GM19239 (cell line): ENCODE results near the gene HRNR.

ENCODE experiments used
- DNase-seq: peaks from one replicate; pipeline ENCODE4 v3.0.0; 2011; ENCODE audit warnings: low spot score; ENCODE audit not compliant: insufficient read length
- FAIRE-seq: peaks from 2 replicates; lab custom pipeline; 2011; peaks lifted over from hg19 to GRCh38; lab: Jason Lieb, UNC

HRNR gene

DNA sequence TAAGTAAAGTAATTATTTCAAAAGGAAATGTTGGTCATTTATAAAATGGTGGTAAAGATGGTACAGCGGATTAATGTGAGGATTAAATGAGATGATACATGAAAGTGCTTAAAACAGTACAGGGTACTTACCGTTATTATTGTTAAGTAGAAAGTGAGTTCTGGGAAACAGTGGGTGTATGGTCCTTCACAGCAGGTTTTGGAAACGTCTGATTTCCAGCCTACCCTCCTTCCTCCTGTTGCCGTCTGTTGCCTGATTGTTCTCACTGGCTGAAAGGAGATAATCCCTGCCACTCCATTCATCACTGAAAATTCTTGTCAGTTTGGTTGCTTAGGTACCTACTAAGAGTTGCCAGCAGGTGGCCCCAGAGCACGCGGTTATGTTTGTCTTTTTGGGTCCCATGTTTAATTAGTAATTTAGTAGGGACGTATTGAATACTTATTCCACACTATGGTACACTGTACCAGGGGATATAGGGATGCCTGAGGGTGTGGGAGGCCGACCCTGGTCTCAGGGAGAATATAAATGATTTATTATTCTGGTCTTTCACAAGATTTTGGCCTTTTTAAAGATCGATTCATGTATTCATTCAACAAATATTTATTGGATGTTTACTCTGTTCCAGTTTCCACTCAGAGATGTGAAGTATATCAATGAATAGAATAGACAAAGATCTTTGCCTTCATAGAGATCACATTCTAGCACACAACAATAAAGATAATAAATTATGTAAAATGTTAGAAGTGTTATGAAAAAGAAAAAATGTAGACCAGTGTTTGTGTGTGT, 34.1 kb downstream of the HRNR start:
- peak; percentile 74 for FAIRE-seq

DNA sequence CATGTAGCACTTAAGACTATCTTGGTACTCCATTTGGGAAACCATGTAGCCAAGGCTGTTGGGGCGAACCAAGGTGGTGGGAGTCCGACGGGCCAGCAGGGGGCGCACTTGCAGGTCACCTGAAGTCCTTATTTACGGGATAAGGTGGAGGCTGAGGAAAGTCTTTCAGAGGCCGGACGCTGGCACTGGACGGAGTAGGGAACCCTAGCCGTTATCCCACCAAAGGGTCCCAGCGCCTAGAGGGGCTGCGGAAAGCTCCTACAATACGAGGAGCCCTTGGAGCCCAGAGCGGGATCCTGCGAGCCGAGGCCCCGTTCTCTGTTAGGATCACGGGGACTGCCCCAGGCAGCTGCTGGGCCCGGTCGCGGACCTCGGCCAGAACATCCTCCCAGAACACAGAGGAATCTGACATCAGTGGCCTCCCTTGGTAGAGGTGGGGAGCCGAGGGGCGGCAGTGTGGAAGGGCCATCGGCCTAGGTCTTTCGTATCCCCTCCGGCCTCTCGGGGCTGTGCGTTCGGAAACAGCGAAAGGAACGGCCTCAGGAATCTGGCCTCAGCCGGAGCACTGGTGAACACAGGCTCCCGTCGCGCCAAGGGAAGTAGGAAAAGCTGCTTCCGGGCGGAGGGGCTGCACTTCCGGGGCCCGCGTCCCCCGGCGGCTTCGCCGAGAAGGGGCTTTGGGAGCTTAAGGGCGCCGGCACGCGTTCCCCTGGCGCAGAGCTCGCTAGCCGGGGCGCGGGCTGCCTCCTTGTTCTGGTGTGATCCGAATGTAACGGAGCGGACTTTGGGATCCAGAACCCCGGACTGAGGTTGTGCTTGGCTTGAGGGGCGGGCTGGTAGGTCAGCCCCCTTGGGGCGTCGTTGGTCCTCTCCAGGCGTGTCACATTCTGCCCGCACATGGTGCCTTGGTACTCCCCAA, 35.1 kb downstream of the HRNR start:
- no peak for DNase-seq
- no peak for FAIRE-seq

More for the DNA sequence above, 34.1 kb downstream of the HRNR start:
- DNase-seq, result peak; percentile 46

DNA sequence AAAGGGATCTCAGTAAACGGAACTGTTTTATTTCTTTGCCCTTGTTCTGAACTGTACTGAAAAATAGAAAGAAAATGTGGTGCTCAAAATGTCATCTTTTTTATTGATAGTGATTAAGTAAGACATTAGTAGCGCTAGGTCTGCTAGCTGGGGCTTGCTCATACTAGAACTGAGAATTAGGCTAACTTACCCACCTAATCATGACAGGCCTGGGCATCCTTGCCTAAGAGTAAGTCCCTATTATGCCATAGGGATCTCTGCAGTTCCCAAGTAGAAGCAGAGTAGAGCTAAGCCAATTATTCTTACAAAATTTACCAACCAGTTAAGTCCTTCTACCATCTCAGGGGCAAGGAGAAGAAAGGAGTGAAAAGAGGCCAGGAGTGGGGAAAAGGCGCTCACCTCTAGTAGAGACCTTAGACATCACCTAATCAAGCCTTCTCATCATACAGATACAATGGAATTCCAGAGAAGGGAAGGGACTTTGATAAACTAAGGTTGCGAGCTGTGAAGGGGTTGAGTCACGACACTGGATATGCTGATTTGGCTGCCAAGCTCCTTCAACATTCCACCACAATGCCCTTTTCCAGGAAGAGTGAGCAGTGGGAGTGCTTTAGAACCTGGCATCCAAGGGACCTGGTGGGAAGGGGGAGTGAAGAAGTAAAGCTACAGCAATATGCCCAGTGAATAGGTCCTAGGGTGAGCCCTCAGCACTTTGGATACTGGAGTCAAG, 37.3 kb downstream of the HRNR start:
- no peak for FAIRE-seq
- no peak for DNase-seq

DNA sequence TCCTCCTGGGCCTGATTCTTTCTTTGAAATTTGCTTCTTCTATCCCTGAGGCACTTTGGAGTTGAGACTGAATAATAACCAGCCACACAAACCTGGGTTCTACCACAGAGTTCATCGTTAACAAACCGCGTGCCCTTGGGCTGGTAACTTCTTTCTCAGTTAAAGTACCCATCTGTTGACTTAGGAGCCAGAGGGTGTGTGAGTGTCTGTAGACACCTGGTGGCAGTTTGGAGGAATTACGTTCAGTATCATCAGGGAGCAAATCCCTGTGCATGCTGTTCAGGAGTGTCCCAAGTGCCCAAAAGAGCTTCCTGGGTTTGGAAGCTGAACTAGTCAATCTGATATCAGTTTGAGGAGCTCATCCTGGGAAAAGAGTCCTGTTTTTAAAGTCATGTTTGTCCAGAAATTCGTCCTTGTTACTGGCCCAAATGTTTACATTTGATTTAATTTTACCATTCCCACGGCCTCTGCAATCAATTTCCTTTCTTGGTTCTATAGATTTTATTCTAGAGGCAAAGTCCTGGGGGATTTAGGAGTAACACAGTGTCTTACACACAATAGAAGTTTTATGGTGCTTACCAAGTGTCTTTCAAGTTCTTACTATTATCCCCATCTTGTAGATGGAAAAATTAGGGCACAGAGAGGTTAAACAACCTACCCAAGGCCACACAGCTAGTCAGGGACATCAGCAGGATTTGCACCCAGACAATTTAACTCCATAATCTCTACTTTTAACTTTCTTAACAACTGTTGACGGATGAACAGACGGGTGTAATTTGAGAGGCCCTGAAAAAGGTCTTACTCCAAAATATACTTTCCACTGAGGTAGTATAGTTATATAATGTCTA, 38.2 kb downstream of the HRNR start:
- FAIRE-seq (no peak), DNase-seq (no peak)

DNA sequence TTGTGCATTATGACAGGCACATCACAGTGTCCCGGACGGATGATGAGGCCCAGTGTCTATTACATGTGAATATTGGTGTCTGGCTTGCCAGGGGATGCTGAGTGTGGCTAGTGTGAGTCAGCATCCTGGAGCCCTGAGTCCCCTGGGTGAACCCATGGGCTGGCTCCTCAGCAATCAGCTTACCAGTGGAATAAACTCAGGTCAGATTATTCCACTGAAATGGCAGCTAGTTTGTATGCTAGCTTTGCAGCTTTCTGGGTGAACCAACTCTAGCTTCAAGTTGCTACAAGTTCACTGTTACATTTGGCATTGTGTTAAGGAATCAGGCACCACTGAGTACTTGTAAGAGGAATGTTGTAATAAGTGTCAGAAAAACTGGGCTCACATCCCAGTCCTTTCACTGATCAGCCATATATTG, 41.0 kb downstream of the HRNR start:
- no peak for DNase-seq
- FAIRE-seq, result no peak

DNA sequence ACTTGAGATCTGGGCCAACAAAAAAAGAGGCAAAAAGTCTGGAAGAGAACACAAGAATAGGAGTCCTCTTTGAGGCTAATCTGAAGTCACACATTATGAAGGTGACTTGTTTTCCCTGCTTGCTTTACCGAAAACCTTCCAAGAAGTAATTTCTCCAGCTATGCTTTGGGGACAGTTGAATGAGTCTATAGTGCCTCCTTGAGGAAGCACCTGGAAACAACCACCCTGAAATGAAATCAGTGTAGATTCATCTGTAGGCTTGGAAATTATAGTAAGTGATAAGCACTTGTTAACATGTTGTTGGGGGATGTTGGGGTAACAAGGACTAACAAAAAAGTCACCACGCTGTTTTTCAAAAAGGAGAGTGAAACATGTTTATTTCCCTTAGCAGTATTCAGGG, 41.6 kb downstream of the HRNR start:
- DNase-seq, result no peak
- FAIRE-seq, result peak; percentile 64

DNA sequence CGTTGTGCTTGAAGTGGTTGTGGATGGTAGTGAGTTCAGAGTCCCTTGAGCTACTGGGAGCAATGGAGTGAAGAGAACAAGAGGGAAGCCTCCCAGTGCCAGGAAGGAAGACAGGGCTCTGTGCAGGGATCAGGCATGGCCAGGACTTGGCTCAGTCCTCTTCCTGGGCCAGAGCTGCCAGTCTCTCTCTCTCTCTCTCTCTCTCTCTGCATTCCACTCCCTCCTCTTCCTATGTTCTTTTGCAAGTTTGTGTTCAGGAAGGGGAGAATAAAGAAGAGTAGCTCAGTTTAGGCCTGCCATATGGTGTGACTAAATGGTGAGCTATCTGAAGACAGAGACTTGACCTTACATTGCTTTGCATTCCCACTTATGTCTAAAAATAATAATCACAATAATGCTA, 44.4 kb downstream of the HRNR start:
- no peak for DNase-seq
- FAIRE-seq, result no peak

DNA sequence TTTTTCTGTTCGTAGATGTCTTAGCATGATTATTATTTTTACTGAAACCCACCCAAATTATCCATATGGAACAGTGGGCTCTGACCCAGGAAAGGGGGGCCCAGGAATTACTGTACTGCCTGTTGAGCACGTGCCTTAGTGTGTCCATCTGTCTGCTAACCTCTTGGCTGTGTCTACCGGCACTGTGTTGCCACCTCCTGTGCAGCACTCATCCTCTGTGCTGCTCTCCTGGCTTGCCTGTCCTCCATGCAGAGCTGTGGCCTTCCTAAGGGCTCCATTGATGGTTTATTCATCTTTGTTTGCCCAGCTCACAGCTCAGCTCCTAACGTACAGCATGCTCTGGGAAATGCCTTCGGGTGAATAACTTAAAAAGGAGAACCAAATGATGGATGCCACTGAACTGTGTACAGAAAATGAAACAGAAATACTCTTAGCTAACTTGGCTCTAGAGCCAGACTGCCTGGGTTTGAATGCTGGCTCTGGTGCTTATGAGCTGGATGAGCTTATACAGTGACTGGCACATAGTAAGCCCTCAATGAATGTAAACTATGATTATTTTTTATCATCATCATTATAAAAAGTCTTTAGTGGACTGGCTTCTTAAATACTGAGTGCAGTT, 53.6 kb downstream of the HRNR start:
- DNase-seq, result no peak
- no peak for FAIRE-seq

DNA sequence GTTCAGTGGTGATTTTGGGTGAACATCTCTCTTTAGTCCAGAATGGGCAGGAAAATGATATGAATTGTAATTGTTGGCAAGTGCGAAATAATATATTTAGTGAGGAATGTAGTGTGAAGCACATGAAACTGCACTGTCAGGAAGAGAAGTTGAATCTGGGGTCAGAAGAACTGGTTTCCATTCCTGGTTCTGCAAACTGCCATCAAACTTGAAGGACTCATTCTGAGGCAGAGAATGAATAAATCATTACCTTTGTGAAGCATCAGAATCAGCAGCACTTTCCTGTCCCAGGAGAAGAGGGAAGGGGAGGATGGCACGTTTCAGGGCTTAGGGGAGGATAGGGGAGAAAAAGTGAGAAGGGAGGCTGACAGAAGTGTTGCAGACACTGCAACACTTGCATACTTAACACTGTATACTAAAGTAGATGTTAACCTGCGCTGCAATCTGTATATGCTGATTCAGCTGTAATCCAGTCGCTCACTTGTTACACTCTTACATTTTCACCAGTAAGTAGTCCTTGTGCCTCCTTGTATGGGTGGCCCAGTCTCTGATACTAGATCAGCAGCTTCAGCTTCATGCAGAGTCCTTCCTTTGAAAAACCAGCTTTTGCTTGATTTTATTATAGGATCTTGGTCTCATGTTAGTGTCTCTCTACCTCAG, 54.5 kb downstream of the HRNR start:
- no peak for DNase-seq
- no peak for FAIRE-seq

DNA sequence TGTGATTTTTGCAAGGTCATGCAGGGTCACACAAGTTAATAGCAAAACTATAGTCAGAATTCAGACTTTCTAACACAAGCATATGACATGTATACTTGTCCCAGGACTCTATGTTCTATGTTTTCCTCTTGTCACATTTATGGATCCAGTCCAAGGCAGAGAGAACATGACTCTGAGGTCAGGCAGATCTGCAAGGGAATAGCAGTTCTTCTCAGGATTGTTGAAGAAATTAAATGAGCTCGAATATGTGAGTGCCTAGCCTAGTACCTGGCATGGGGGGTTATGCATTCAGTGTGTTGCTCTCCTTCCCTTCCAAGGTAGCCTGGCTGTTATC, 55.5 kb downstream of the HRNR start:
- DNase-seq, result no peak
- FAIRE-seq, result no peak

DNA sequence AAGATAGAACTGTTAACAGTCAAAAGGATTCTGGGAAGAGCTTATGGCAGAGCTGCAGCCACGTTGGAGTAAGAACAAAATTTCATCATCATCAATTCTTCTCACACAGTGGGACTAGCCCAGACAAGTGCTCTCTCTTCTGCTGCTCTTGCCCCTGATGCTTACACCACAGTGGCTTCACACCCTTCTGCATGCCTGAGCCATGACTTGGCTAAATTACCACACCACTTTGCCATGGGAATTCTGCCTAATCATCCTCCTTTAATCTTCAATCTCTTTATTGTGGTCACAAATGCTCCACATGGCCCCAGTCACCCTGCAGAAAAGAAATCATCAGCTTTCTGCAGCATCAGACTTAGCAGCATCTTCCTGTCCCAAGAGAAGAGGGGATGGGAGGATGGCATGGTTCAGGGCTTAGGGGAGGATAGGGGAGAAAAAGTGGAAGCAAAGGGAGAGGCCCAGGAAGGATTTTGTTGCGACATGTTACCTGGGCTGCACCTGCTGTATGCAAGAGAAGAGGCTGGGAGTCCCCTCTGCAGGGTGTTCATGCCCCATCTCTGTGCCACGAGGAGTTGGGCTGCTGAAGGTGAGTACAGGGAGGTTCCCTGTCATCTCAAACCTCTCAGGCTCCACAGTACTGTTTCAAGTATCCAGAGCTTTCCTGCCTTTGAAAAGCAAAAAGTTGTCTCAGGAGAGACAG, 56.0 kb downstream of the HRNR start:
- FAIRE-seq (no peak), DNase-seq (no peak)

DNA sequence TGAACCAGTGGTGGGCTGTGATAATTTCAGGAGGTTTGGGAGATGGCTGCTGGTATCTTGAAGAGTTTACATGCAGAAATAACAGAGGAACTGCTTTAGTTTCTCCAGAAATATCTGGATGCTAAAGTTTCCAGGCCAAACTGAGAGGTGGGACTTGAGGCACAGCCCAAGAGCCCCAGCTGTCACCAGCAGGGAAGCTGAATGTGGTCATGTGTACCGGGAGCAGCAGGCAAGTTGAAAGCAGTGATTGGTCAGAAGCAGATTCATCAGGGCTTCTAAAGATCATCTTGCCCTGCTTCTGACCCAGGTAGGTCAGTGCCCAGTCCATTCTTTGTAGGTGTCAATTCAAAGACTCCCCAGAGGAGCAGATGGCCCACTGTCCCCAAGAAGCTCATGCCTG, 57.0 kb downstream of the HRNR start:
- no peak for FAIRE-seq
- DNase-seq, result no peak

DNA sequence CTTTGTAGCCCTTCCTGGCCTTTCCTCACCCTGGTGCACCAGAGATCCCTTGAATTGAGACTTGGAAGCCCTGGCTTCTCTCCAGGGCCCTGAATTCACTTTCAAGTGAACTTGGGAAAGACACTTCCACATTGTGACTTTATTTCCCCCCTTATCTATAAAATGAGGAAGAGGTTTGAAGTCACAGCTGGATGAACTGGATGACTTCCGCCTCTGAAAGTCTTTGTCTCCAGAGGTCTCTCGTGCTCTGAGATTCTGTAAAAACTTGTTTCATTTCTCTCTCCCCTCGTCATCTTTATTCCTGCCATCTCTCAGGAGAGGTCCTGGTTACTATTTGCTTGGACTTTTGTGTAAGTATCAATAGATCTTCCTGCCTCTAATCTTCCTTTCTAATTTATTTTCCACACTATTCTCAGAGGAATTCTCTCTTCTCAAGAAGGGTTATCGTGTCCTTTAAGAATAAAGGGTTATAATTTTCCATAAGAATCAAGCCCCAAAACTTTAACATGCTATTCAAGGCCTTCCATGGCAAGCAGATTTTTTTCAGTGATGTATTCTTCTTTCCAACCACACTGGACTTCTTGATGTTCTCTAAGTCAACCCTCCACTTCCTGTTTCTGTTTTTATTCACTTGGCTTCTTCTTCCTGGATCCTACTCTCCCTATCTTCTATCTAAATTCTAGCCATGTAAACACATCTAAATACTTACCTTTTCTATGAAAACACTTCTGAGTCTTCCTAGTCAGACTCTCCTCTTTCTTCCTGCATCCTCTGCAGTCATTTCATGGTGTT, 58.5 kb downstream of the HRNR start:
- FAIRE-seq (no peak), DNase-seq (no peak)

DNA sequence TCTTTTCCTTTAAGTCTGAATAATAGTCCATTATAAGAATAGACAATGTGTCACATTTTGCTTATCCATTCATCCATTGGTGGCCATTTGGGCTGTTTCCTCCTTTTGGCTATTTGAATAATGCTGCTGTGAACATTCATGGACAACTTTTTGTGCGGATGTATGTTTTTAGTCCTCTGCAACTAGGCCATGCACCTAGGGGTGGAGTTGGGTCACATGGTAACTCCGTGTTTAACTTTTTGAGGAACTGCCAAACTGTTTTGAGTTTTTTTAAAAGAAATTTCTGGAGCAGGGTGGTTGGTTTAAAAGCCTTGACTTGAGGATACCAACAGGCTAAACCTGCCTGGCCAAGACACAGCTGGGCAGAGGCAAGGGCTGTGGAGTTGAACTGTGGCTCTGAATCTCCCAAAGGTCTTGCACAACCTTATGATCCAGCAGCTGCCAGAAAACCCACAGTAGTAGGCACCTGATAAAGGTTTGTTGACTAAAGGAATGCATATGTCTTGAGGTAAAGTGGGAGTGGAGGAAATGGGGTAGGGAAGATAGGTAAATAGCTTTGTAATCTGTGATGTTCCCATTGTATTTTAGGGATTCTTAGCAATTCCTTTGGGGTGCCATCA, 59.4 kb downstream of the HRNR start:
- FAIRE-seq, result no peak
- DNase-seq, result no peak

DNA sequence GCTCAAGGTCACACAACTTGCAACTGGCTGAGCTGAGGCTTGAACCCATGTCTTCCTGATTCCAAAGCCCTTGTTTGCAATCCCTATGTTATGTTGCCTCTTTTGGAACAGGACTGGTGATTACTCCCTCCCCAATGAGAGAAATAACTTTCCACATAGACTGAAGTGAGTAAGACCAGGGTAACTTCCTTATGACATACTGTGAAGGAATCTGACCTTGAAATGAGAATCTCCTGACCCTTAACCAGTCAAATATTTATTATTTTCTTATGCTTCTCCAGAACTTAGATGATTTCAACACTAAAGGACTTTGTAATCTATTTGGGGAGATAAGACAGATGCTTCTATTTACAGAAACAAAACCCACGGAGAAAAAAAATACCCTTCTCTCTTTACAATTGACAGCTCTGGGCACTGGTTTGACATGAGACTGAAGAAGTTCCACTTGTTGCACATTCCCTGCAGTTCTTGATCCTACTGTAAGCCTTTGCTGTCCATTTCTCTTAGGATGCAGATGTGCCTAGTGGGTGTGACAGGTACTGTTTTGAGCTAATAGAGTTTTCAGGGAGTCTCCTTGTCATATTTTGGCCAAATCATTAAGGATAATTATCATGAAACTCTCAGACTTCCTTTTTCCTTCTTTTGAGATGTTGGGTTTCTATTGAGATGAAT, 61.1 kb downstream of the HRNR start:
- DNase-seq, result no peak

More for the DNA sequence above, 61.1 kb downstream of the HRNR start:
- FAIRE-seq, result peak; percentile 42
